ENCODE data around the gene RSU1. TPM values are rescaled to one million over a fixed set of nuclear protein-coding genes. Genes with fewer than 3 reads are reported as not detected.

RSU1 gene
- polyA plus RNA-seq, 1 experiment: 277 TPM

DNA sequence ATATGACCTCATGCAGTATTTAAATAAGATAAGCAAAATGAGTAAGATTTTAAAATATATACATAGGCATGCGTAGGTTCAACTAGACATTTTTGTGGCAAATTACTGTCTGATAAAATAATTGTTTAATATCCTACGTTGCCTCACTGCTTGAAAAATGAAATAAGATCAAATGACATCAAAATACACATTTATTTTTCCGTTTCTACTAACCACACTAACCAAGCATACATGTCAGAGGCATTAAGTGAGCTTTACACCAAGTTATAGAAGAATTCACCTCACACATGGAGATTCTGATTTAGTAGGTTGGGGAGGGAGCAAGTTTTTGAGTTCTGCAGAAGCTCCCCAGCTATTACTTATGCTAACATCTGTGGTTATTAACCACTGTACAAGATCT is 66.8 kb downstream of the RSU1 start:
- TF ChIP-seq, protein P1, sequence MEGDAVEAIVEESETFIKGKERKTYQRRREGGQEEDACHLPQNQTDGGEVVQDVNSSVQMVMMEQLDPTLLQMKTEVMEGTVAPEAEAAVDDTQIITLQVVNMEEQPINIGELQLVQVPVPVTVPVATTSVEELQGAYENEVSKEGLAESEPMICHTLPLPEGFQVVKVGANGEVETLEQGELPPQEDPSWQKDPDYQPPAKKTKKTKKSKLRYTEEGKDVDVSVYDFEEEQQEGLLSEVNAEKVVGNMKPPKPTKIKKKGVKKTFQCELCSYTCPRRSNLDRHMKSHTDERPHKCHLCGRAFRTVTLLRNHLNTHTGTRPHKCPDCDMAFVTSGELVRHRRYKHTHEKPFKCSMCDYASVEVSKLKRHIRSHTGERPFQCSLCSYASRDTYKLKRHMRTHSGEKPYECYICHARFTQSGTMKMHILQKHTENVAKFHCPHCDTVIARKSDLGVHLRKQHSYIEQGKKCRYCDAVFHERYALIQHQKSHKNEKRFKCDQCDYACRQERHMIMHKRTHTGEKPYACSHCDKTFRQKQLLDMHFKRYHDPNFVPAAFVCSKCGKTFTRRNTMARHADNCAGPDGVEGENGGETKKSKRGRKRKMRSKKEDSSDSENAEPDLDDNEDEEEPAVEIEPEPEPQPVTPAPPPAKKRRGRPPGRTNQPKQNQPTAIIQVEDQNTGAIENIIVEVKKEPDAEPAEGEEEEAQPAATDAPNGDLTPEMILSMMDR (IDR thresholded peaks at IDR 0.05; ENCODE audit: insufficient read depth, low read depth, low read length): no peak
- Histone ChIP-seq H3K36me3 (ENCODE audit: control insufficient read depth, insufficient read depth, low read length) (peaks cover 10% of the 10 kb centered on the region), H3K4me3 (ENCODE audit: low read depth, low read length) (no peak overlapping the region), H3K27me3 (ENCODE audit: control insufficient read depth, insufficient read depth, low read length) (no peaks in the 10 kb centered on the region)
- POLR2A ChIA-PET: no interaction called here
- DNase-seq (ENCODE audit: low read depth): no peak
- CTCF ChIA-PET: interaction anchor here (2.1 kb wide), 1 partner anchor 27 kb away, joined by 7 read pairs; no protein-coding TSS in a partner anchor

DNA sequence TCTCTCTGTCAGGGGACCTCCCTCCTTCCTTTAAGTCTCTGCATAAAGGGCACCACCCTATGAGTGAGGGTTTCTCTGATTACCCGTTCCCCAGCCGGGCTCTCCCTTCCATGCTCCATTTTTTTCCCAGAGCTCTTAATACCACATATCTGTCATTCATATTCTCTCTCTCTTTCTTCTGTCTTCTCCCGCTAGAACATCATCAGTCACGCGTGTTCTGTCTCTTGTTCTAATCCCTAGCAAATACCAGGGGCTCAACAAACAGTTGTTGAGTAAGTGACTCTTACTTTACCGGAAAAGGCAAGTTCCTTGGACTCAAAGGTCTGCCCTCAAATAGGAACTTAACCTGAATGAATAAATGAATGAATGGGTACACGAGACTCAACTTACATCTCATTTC is 68.5 kb downstream of the RSU1 start:
- Histone ChIP-seq H3K4me3 (ENCODE audit: low read depth, low read length) (no peak overlapping the region), H3K27me3 (ENCODE audit: control insufficient read depth, insufficient read depth, low read length) (no peaks in the 10 kb centered on the region), H3K36me3 (ENCODE audit: control insufficient read depth, insufficient read depth, low read length) (peaks cover 10% of the 10 kb centered on the region)
- DNase-seq (ENCODE audit: low read depth): no peak
- ChIA-PET CTCF (interaction anchor here (0.9 to 2.1 kb wide), 2 partner anchors 16 to 29 kb away, joined by 3 to 7 read pairs; no protein-coding TSS in a partner anchor), POLR2A (no interaction called here)
- TF ChIP-seq, protein P1 (IDR thresholded peaks at IDR 0.05; ENCODE audit: insufficient read depth, low read depth, low read length): no peak

DNA sequence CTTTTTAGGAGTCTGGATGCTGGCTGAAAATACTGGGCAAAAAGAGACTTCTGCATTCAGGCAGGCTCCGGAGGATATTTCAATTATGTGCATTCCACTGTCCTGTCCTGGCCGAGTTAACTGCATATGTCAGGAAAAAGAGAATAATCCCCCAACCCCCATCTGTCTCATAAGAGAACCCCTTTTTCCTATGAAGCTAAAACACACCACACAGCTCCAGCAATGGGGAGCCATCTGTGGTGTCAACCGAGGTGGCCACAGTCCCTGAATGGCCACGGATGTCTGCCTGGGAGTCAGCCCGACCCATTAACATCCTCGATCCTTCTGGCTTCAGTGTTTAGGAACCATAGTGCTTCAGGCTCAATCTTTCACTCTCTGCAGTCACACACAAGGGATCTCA is 70.4 kb downstream of the RSU1 start:
- Histone ChIP-seq H3K27me3 (ENCODE audit: control insufficient read depth, insufficient read depth, low read length) (no peaks in the 10 kb centered on the region), H3K36me3 (ENCODE audit: control insufficient read depth, insufficient read depth, low read length) (peaks cover 10% of the 10 kb centered on the region), H3K4me3 (ENCODE audit: low read depth, low read length) (no peak overlapping the region)
- CTCF ChIA-PET: no interaction called here
- POLR2A ChIA-PET: no interaction called here
- TF ChIP-seq, protein P1 (IDR thresholded peaks at IDR 0.05; ENCODE audit: insufficient read depth, low read depth, low read length): no peak
- no peak for DNase-seq (ENCODE audit: low read depth)

DNA sequence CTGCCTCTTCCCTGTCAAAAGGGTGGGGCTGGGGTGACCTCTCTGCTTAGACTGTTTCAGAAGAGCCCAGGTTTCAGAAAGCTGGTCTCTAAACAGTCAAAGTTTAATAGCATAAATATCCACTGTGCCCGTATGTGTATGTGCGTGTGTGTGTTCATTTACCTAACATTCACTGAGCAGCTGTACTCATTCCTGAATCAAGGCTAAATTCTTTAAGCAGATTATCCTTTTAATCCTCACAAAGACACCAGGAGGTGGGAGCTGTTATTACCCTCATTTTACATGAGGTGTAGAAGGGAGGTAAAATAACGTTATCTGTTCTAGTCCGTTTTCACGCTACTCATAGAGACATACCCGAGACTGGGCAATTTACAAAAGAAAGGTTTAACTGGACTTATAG is 72.2 kb downstream of the RSU1 start:
- DNase-seq (ENCODE audit: low read depth): no peak
- CTCF ChIA-PET: no interaction called here
- TF ChIP-seq, protein P1 (IDR thresholded peaks at IDR 0.05; ENCODE audit: insufficient read depth, low read depth, low read length): no peak
- Histone ChIP-seq H3K36me3 (ENCODE audit: control insufficient read depth, insufficient read depth, low read length) (peaks cover 7% of the 10 kb centered on the region), H3K4me3 (ENCODE audit: low read depth, low read length) (no peak overlapping the region), H3K27me3 (ENCODE audit: control insufficient read depth, insufficient read depth, low read length) (no peaks in the 10 kb centered on the region)
- POLR2A ChIA-PET: no interaction called here

DNA sequence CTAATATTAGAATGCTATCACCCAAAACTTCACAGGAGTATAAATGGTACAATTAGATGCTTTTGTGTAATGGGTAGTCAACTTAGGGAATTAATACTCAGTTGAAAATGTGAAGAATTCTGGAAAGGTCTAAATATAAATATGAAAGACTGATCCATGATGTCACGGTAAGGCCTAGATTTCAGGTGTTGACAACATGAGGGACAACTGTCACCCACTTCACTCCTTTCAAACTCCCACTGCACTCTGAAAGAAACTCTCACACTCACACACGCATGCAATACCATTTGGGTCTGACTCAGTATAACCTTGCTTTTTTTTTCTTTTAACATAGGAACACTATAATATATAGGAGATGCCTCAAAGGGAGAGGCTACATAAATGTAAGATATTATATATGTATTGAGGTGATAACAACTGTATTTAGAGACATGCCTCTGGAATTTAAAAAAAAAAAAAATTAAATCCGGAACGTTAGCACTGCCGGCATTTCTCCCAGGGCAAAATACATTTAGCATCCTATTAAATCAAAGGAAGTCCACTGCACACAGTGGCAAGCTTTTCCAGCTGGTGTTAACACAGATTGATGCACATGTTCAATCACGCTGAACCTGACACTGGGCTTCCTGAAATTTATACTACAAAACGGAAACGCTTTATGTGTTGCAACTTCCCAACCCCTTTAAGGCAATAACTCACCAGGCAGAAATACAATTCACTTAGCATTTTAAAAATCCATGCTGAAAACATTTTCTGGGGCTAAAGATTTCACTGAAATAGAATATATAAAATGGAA is 74.9 kb downstream of the RSU1 start:
- no peak for DNase-seq (ENCODE audit: low read depth)
- Histone ChIP-seq H3K4me3 (ENCODE audit: low read depth, low read length) (no peak overlapping the region), H3K27me3 (ENCODE audit: control insufficient read depth, insufficient read depth, low read length) (no peaks in the 10 kb centered on the region), H3K36me3 (ENCODE audit: control insufficient read depth, insufficient read depth, low read length) (0 out of 2 replicates have a peak, but pooled peaks cover 2% of the 10 kb centered on the region)
- TF ChIP-seq, protein P1 (IDR thresholded peaks at IDR 0.05; ENCODE audit: insufficient read depth, low read depth, low read length): no peak
- POLR2A ChIA-PET: no interaction called here
- CTCF ChIA-PET: interaction anchor here (0.7 kb wide), 1 partner anchor 171 kb away, joined by 4 read pairs; no protein-coding TSS in a partner anchor
